Measurements from ENCODE around the gene LCLAT1. TPM values are rescaled to one million over a fixed set of nuclear protein-coding genes. Genes with fewer than 3 reads are reported as not detected.
A peak's percentile ranks its signal among the peaks of the same experiment; 100 is the strongest.

LCLAT1 gene
- total and polyA plus RNA-seq, 2 of the 4 experiments (the other 2 are of a cell fraction), result 7.5 to 11.5 TPM

- Histone ChIP-seq H3K27me3 (ENCODE audit: control insufficient read depth, insufficient read depth, low read length) (no peaks in the 10 kb centered on the region), H2BK20ac (ENCODE audit: low read depth, low read length) (peak overlapping the region; percentile 70), H3K4me3 (ENCODE audit: insufficient read depth, low read depth, low read length) (no peak overlapping the region), H2AK9ac (replicated peaks; ENCODE audit: low read depth, low read length, poor library complexity) (no peak overlapping the region), H2AFZ (replicated peaks; ENCODE audit: low read length, poor library complexity) (no peak overlapping the region), H4K91ac (ENCODE audit: insufficient read depth, low read depth, low read length) (peak overlapping the region; percentile 47), H3K4me1 (ENCODE audit: control insufficient read depth, insufficient read depth, low read length) (peaks cover 41% of the 10 kb centered on the region), H4K8ac (ENCODE audit: low read depth in 2 of 2, low read length in 2 of 2) (peak overlapping the region; percentile 44 to 80; a peak in 3 of 4 replicates), H3K4ac (ENCODE audit: low read depth, low read length) (peak overlapping the region; percentile 73), H3K4me2 (ENCODE audit: low read depth, low read length) (peak overlapping the region; percentile 3; the same call in 1 of the 2 replicates), H3K23ac (ENCODE audit: low read depth, low read length) (peak overlapping the region; percentile 36), H3K18ac (ENCODE audit: low read depth, low read length) (peak overlapping the region; percentile 92), H2AK5ac (ENCODE audit: low read depth, low read length) (peak overlapping the region; percentile 85), H3K9me1 (ENCODE audit: insufficient read depth, low read length) (peaks cover 26% of the 10 kb centered on the region), H2BK15ac (ENCODE audit: low read depth, low read length) (peak overlapping the region; percentile 92), H2BK5ac (ENCODE audit: low read depth, low read length, poor library complexity, severe bottlenecking) (peak overlapping the region; percentile 77), H4K20me1 (ENCODE audit: insufficient read depth, low read length) (no peaks in the 10 kb centered on the region), H3K9me3 (ENCODE audit: control insufficient read depth, insufficient read depth, low read length) (no peaks in the 10 kb centered on the region), H3K56ac (ENCODE audit: extremely low read depth, insufficient read depth, low read length) (peak overlapping the region; percentile 24; the same call in 1 of the 2 replicates), H4K5ac (ENCODE audit: low read depth, low read length) (peak overlapping the region; percentile 76), H3K14ac (replicated peaks; ENCODE audit: low read depth, low read length) (peak overlapping the region; percentile 77), H3K79me1 (ENCODE audit: low read depth in 1 of 2, low read length in 2 of 2) (peaks cover 0 to 16% of the 10 kb centered on the region in 2 experiments; a peak in 3 of 4 replicates), H3K27ac (ENCODE audit: insufficient read depth, low read length) (peak overlapping the region; percentile 76; the same call in 1 of the 2 replicates), H2BK120ac (ENCODE audit: low read depth, low read length) (peak overlapping the region; percentile 89), H3K9ac (ENCODE audit: low read depth, low read length) (peak overlapping the region; percentile 37), H3K36me3 (ENCODE audit: control insufficient read depth, insufficient read depth, low read length) (no peaks in the 10 kb centered on the region)
- DNase-seq, result no peak
- intact Hi-C loops (cut with micrococcal nuclease), result loop anchor here (5.0 kb wide), 1 partner anchor 181 kb away; the partner anchor contains the start of gene LBH
- in situ Hi-C loops (cut with MboI; ENCODE audit: low sequenced_read_pairs), result no loop called here
- ATAC-seq (ENCODE audit: low read depth), result no peak
- no TSS peak for BruUV-seq (replicated peaks)
- dilution Hi-C loops (cut with HindIII; ENCODE audit: low sequenced_read_pairs, unreplicated experiment), result no loop called here
- POLR2A ChIA-PET (ENCODE audit: unreplicated experiment), result interaction anchor here (0.5 kb wide), 1 partner anchor 186 kb away, joined by 5 read pairs; no protein-coding TSS in a partner anchor
- CTCF ChIA-PET, result interaction anchor here (0.6 to 1.5 kb wide), 4 partner anchors 9 to 299 kb away, joined by 3 to 4 read pairs (median 4); no protein-coding TSS in a partner anchor
- TF ChIP-seq RCOR1 (IDR thresholded peaks at IDR 0.05; ENCODE audit: insufficient replicate concordance, low read length) (no peak), BHLHE40 (IDR thresholded peaks at IDR 0.05; ENCODE audit: low read depth, low read length) (no peak), CTCF (conservative IDR thresholded peaks at IDR 0.05; ENCODE audit: low read depth, low read length) (no peak), RAD21 (IDR thresholded peaks at IDR 0.05; ENCODE audit: low read length) (no peak), CEBPB (IDR thresholded peaks at IDR 0.05; ENCODE audit: low read depth, low read length) (no peak), CHD1 (IDR thresholded peaks at IDR 0.05; ENCODE audit: low read depth, low read length) (no peak), POLR2A (IDR thresholded peaks at IDR 0.05; ENCODE audit: low read depth, low read length) (no peak), RFX5 (IDR thresholded peaks at IDR 0.05; ENCODE audit: low read depth, low read length) (no peak), ELK1 (IDR thresholded peaks at IDR 0.05; ENCODE audit: borderline replicate concordance, low read depth, low read length) (no peak), MXI1 (IDR thresholded peaks at IDR 0.05; ENCODE audit: borderline replicate concordance, low read depth, low read length) (no peak), MAFK (IDR thresholded peaks at IDR 0.05; ENCODE audit: low read depth, low read length) (no peak), FOS (IDR thresholded peaks at IDR 0.05; ENCODE audit: low read depth, low read length) (no peak), SMC3 (IDR thresholded peaks at IDR 0.05; ENCODE audit: low read depth, low read length) (no peak)
- no CpG with 5 or more reads among the region's 7 CpGs for WGBS, 2 experiments (ENCODE audit: extremely low coverage in 2 of 2, insufficient read length in 1 of 2)
These were observed 34.1 kb upstream of the LCLAT1 start for GRCh38 chr2:30412684-30413570.
